Subcutaneous adipose tissue (tissue), 4 donors: Measurements from ENCODE around the gene VAT1. TPM values are rescaled to one million over a fixed set of nuclear protein-coding genes. Genes with fewer than 3 reads are reported as not detected.

ENCODE experiments used
- total RNA-seq, 4 donors: library from RNA; depleted of rRNA; stranded (reverse); fragments of >200 nt; gene quantifications; one replicate each; pipeline ENCODE4 v1.1.0, GENCODE V29; 2016
- TF ChIP-seq, protein P1 (sequence below): fragments of 450-650 bp; IDR thresholded peaks from one replicate; pipeline ENCODE4 v1.5.1; 2016; ENCODE audit warnings: low read depth, mild to moderate bottlenecking, control low read depth, antibody characterized with exemption, moderate library complexity

The VAT1 gene
- total RNA-seq, 4 donors from 2014 or later: 134 to 420 (median 367) TPM

DNA sequence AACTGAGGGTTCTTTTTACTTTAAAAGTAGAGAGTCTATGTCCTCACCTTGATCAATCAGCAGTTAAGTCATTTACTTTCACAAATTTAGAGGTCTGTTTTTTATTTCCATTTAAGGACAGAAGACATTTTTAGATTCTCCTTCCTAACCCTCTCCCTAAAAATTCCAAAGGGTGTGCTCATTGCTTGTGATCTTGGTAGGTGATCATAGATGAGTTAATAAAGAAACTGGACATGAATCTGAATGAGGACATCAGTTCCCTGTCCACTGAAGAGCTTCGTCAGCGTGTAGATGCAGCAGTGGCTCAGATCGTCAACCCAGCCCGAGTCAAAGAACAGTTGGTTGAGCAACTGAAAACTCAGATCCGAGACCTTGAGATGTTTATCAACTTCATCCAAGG lies 33.0 kb downstream of the VAT1 start:
- TF ChIP-seq, protein P1, sequence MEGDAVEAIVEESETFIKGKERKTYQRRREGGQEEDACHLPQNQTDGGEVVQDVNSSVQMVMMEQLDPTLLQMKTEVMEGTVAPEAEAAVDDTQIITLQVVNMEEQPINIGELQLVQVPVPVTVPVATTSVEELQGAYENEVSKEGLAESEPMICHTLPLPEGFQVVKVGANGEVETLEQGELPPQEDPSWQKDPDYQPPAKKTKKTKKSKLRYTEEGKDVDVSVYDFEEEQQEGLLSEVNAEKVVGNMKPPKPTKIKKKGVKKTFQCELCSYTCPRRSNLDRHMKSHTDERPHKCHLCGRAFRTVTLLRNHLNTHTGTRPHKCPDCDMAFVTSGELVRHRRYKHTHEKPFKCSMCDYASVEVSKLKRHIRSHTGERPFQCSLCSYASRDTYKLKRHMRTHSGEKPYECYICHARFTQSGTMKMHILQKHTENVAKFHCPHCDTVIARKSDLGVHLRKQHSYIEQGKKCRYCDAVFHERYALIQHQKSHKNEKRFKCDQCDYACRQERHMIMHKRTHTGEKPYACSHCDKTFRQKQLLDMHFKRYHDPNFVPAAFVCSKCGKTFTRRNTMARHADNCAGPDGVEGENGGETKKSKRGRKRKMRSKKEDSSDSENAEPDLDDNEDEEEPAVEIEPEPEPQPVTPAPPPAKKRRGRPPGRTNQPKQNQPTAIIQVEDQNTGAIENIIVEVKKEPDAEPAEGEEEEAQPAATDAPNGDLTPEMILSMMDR: no peak

DNA sequence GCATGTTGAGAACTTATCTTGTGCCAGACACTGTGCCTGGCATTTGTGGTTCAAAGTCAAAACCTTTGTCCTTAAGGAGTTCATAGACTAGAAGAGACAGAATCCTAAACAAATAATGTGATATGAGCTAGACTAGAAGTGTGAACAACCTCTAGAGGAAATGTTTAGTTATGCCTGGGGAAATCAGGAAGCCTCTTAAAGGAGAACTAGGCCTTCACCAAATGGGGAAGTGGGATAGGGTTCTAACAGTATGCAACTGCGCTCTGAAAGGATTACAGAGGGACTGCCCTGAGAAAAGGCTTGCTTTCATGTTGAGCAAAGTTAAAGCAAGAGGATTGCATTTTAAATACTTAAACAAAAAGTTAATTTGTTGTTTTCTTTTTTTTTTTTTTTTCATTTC lies 37.0 kb downstream of the VAT1 start:
- TF ChIP-seq, protein P1: no peak

DNA sequence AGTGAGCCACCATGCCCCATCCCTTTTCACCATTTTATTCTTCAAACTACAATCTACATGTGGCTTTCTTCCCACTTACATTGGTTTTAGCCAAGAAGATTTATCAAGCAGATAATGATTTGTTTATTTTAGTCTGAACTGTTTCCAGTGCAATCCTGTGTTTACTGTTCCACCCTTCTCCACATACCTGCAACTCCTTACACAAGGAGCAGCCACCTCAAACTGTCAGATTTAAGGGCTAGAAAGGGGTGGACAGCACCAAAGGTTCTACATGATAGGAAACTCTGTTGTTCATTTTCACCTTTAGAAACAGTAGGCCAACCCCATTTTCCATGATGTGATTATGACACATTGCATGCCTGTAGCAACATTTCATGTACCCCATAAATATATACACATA lies 39.9 kb downstream of the VAT1 start:
- TF ChIP-seq, protein P1: no peak

DNA sequence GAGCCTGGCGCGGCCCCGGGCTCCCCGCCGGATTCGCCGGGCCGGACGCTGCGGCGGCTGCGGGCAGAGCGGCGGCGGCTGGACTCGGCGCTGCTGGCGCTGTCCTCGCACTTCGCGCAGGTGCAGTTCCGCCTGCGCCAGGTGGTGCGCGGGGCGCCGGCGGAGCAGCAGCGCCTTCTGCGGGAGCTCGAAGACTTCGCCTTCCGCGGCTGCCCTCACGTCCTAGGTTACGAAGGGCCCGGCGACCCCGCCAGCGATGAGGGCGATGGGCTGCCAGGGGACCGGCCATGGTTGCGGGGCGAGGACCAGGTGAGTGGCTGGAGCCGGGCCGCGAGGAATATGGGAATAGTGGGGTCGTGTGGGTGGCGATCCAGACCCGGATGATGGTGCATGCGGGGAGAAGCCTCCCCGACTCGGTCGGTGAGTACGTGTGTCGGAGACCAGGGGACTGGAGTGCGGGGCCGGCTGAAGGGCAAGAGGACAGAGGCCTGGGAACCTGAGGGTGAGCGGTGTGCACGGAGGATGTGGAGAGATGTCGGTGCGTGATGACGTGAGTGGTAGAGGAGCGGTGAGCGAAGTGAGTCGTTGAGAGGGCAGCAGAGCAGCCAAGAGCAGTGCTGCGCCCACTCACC lies 41.3 kb downstream of the VAT1 start:
- TF ChIP-seq, protein P1: no peak

DNA sequence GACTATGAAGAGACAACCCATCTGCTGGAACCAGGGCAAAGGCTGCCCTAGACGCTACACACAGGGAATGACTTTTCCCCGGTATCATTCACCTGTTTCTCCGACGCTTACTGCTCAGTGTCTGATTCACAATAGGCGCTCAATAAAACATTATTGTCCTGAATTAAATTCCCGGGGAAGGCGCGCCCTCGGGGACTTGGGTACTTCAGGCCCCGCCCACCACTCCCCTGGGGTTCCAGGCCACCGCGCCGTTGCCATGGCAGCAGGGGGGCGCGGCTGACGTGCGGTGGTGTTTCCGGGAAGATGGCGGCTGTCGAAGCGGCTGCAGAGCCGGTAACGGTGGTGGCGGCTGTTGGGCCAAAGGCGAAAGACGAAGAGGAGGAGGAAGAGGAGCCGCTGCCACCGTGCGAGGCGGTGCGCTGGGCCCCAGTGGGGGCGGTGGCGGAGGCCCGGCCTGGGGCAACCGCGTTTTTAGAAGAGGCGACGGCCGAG lies 41.9 kb downstream of the VAT1 start, which contains the start of gene RUNDC1:
Gene RUNDC1, plus strand, starts transcription at position 292 of the 492 bp plus-strand sequence. Its CDS starts 12 bp downstream, at position 304.
- TF ChIP-seq, protein P1: no peak

DNA sequence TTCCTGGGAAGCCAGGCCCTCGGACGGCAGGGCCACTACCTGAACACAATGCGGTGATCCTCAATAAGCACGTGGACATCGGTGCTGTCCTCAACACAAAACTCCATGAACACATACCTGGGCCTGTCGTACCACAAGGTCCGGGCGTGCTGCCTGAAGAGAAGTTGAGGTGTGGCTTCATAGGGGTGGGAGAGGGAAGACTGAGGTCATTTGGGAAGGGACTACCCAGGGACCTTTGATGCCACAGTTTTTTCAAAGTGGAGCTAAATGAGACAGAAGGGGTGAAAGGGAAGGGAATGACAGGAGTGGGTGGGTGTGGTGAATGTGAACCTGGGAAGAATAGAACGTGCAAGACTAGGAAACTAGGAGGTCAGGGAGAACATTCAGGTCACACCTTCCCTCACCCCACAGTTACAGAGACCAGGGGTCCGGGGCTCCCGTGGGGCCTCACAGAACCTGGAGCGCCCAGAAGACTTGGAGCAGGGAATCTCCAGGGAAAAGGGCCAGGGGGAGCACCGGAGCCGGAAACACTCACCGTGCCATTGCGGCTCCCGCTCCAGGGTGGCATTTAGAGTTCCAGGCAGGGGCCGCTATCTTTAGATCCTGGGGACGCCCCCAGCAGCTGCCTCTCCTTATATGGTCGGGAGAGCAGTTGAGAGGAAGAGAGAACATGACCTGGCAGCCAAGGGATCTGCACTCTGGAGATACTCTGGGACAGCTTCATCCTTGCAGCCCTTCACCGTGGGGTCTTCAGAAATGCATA lies 42.5 kb downstream of the VAT1 start, which contains the start of gene PTGES3L:
Gene PTGES3L, minus strand, starts transcription at position 570 of the 763 bp plus-strand sequence. Its CDS starts 27 bp downstream, at position 543.
- TF ChIP-seq, protein P1: no peak

DNA sequence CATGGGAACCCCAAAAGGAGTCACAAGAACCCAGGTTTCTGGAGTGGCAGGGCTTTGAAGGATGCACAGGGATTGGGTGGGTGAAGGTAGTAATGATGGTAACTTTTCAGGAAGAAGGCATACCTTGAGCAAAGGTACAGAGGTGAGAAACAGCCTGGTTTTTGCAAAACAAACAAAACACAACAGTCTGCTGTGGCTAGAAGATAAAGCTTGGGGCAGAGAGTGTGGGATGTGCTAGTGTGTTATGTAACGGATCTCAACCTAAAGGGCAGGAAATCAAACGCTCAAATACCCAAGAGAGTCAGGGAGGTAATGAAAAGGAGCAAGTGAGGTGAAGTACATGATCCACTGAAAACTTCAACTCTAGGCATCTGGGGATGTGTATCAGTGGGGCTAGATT lies 46.9 kb downstream of the VAT1 start:
- TF ChIP-seq, protein P1: no peak
